ENCODE measurements around the gene KRT12.

Gene KRT12

DNA sequence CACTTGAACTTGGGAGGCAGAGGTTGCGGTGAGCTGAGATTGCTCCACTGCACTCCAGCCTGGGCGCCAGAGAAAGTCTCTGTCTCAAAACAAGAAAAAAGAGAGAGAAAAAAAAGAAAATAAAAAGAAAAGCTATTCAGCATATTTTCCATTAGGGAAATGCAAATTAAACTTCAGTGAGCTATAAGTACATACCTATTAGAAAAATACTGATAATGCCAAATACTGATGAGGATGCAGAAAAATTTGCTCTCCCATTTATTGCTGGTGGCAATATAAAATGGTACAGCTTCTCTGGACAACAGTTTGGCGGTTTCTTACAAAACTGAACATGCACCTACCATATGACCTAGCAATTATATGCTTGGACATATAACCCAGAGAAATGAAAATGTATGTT lies 54.4 kb downstream of the KRT12 start:
- no peak for DNase-seq
